ENCODE results near the gene ROPN1B. TPM values are rescaled to one million over a fixed set of nuclear protein-coding genes. Genes with fewer than 3 reads are reported as not detected.

Gene ROPN1B
- total RNA-seq, 1 experiment from 2014 or later, result 2.2 TPM

- POLR2A ChIA-PET, result no interaction called here
- DNase-seq (ENCODE audit: low read depth, low spot score), result no peak
- no peaks in the 10 kb centered on the region for H3K79me2 ChIP-seq (ENCODE audit: insufficient read depth, low read length)
- no peaks in the 10 kb centered on the region for H3K4me1 ChIP-seq (ENCODE audit: control insufficient read depth in 1 of 2, insufficient read depth in 2 of 2, low read length in 2 of 2)
- no peak overlapping the region for H3K9ac ChIP-seq (ENCODE audit: low read length)
- TF ChIP-seq YY1 (IDR thresholded peaks at IDR 0.05; ENCODE audit: extremely low read depth, insufficient replicate concordance, low read depth, low read length) (no peak), CBX3 (IDR thresholded peaks at IDR 0.05; ENCODE audit: low read depth) (no peak), REST (IDR thresholded peaks at IDR 0.05; ENCODE audit: low read depth) (no peak), JUND (IDR thresholded peaks at IDR 0.05) (no peak), SIN3A (IDR thresholded peaks at IDR 0.05; ENCODE audit: low read depth) (no peak), MAX (IDR thresholded peaks at IDR 0.05) (no peak), ZBTB33 (IDR thresholded peaks at IDR 0.05; ENCODE audit: extremely low read depth, insufficient replicate concordance, low read length) (no peak), EZH2phosphoT487 (IDR thresholded peaks at IDR 0.05; ENCODE audit: borderline replicate concordance) (no peak), SP1 (IDR thresholded peaks at IDR 0.05; ENCODE audit: low read depth) (no peak)
- CTCF ChIA-PET, result no interaction called here
- H3K9me2 ChIP-seq (ENCODE audit: insufficient read depth), result no peaks in the 10 kb centered on the region
- no peak for ATAC-seq
- no peaks in the 10 kb centered on the region for H3K27me3 ChIP-seq (ENCODE audit: insufficient read depth, low read length)
- H2AFZ ChIP-seq (ENCODE audit: low read depth, low read length, poor library complexity, severe bottlenecking), result no peak overlapping the region
- H3K4me3 ChIP-seq (replicated peaks in 1 of 2; ENCODE audit: low read depth in 1 of 2, low read length in 2 of 2), result no peak overlapping the region
- no TSS peak for BruUV-seq (replicated peaks)
- RAD21 ChIA-PET (ENCODE audit: low non-redundant PET in 1 of 2, low total read pairs in 2 of 2, uncharacterized antibody in 2 of 2, unreplicated experiment in 2 of 2), result no interaction called here
- H3K9me3 ChIP-seq (ENCODE audit: control insufficient read depth in 1 of 2, insufficient read depth in 1 of 2, low read depth in 1 of 2, low read length in 2 of 2), result no peaks in the 10 kb centered on the region
- H3K27ac ChIP-seq (ENCODE audit: low read depth, low read length), result no peak overlapping the region
- H4K20me1 ChIP-seq (ENCODE audit: insufficient read depth), result no peaks in the 10 kb centered on the region
- no peak overlapping the region for H3K4me2 ChIP-seq (ENCODE audit: low read length)
- intact Hi-C loops (cut with micrococcal nuclease), result no loop called here
- H3K36me3 ChIP-seq (ENCODE audit: control insufficient read depth in 1 of 2, insufficient read depth in 2 of 2, low read length in 2 of 2), result no peaks in the 10 kb centered on the region
These were observed 52.7 kb downstream of the ROPN1B start for GRCh38 chr3:126021702-126022101.
